Prostate gland (tissue), 2 donors: ENCODE measurements around the gene AKT3. TPM values are rescaled to one million over a fixed set of nuclear protein-coding genes. Genes with fewer than 3 reads are reported as not detected.

ENCODE experiments used
- DNase-seq: peaks from one replicate; pipeline ENCODE4 v3.0.0-alpha.2; 2019; ENCODE audit warnings: low spot score
- H3K27ac ChIP-seq, 2 donors: fragments of 200-600 bp; sonication (generic); 2 replicates each; pipeline ENCODE4 v1.5.1; 2017 to 2019
- H3K27me3 ChIP-seq: fragments of 200-600 bp; sonication (generic); replicated peaks from 2 replicates; pipeline ENCODE4 v1.5.1; 2019; ENCODE audit not compliant: insufficient read depth
- H3K36me3 ChIP-seq, 2 donors: fragments of 200-600 bp; sonication (generic); 1 replicate in 1 of 2; 2 replicates in 1 of 2; pipeline versions ENCODE4 v1.5.1 to v1.8.1; 2017 to 2019
- H3K4me1 ChIP-seq: fragments of 200-600 bp; sonication (generic); replicated peaks from 2 replicates; pipeline ENCODE4 v1.5.1; 2019
- H3K4me3 ChIP-seq, 2 donors: fragments of 200-600 bp; sonication (generic); 2 replicates each; pipeline ENCODE4 v1.5.1; 2017 to 2019
- H3K9me3 ChIP-seq: fragments of 200-600 bp; sonication (generic); 2 replicates; pipeline ENCODE4 v1.5.1; 2017
- CTCF ChIP-seq, 4 experiments: fragments of 200-600 bp in 2 of 4; fragments of 450-650 bp in 2 of 4; sonication (generic) in 2 of 4; IDR thresholded peaks; 1 replicate in 3 of 4; 2 replicates in 1 of 4; pipeline ENCODE4 v1.5.1; 2016 to 2019; ENCODE audit warnings: antibody characterized with exemption in 4 of 4, mild to moderate bottlenecking in 2 of 4, moderate library complexity in 2 of 4
- POLR2A ChIP-seq: fragments of 450-650 bp; IDR thresholded peaks from one replicate; pipeline ENCODE4 v1.6.1; 2016; ENCODE audit warnings: antibody characterized with exemption, mild to moderate bottlenecking
- POLR2AphosphoS5 ChIP-seq: sonication (generic); formaldehyde crosslinking; IDR thresholded peaks from one replicate; pipeline ENCODE4 v1.6.1; 2017; ENCODE audit warnings: antibody characterized with exemption
- WGBS: methylation state at CpG from one replicate; pipeline ENCODE4 v1.1.5; 2018; 5-methylcytosine and 5-hydroxymethylcytosine counted together
- intact Hi-C: fragments of 100-400 bp; cut with DNase I; formaldehyde crosslinking; loops from one replicate; pipeline ENCODE4 v1.14.2; 2022
- total RNA-seq, 2 donors: library from RNA; depleted of rRNA; stranded (reverse); fragments of >200 nt; gene quantifications; one replicate each; pipeline ENCODE4 v1.1.0, GENCODE V29; 2016

AKT3 gene
- total RNA-seq, 2 donors from 2014 or later, result 40.7 to 62.7 TPM

GRCh38 chr1:243723458-243724043 is 126.5 kb downstream of the AKT3 start:
- Histone ChIP-seq H3K4me3 (no peak overlapping the region), H3K36me3 (no peaks in the 10 kb centered on the region), H3K9me3 (no peaks in the 10 kb centered on the region), H3K4me1 (no peaks in the 10 kb centered on the region), H3K27me3 (no peaks in the 10 kb centered on the region), H3K27ac (no peak overlapping the region)
- 89% methylated on average over 3 of the region's 3 CpGs for WGBS
- intact Hi-C loops, result no loop called here
- TF ChIP-seq CTCF (IDR thresholded peaks at IDR 0.05) (no peak), POLR2AphosphoS5 (no peak), POLR2A (no peak)
- DNase-seq, result no peak

- Histone ChIP-seq H3K9me3 (no peaks in the 10 kb centered on the region), H3K36me3 (no peaks in the 10 kb centered on the region), H3K27me3 (no peaks in the 10 kb centered on the region), H3K4me1 (no peaks in the 10 kb centered on the region), H3K4me3 (no peak overlapping the region), H3K27ac (no peak overlapping the region)
- intact Hi-C loops, result no loop called here
- 93% methylated on average over 3 of the region's 3 CpGs for WGBS
- no peak for DNase-seq
- TF ChIP-seq POLR2A (no peak), POLR2AphosphoS5 (no peak), CTCF (IDR thresholded peaks at IDR 0.05) (no peak)
These were observed 127.0 kb downstream of the AKT3 start for GRCh38 chr1:243723050-243723449.

GRCh38 chr1:243719476-243719875 is 130.6 kb downstream of the AKT3 start:
- TF ChIP-seq POLR2A (no peak), CTCF (IDR thresholded peaks at IDR 0.05) (no peak), POLR2AphosphoS5 (no peak)
- H3K27me3 ChIP-seq, result no peaks in the 10 kb centered on the region
- DNase-seq, result no peak
- H3K4me1 ChIP-seq, result no peaks in the 10 kb centered on the region
- H3K4me3 ChIP-seq, result no peak overlapping the region
- H3K9me3 ChIP-seq, result no peaks in the 10 kb centered on the region
- H3K27ac ChIP-seq, result no peak overlapping the region
- 98% methylated on average over 2 of the region's 2 CpGs for WGBS
- intact Hi-C loops, result no loop called here
- no peaks in the 10 kb centered on the region for H3K36me3 ChIP-seq

GRCh38 chr1:243718893-243719292 is 131.2 kb downstream of the AKT3 start:
- Histone ChIP-seq H3K27ac (no peak overlapping the region), H3K36me3 (no peaks in the 10 kb centered on the region), H3K27me3 (no peaks in the 10 kb centered on the region), H3K4me1 (no peaks in the 10 kb centered on the region), H3K4me3 (no peak overlapping the region), H3K9me3 (no peaks in the 10 kb centered on the region)
- intact Hi-C loops, result no loop called here
- DNase-seq, result no peak
- TF ChIP-seq CTCF (IDR thresholded peaks at IDR 0.05), result no peak
- no peak for TF ChIP-seq POLR2A
- no peak for TF ChIP-seq POLR2AphosphoS5
- 98% methylated on average over 1 of the region's 1 CpG for WGBS

GRCh38 chr1:243718022-243718421 is 132.0 kb downstream of the AKT3 start:
- no peaks in the 10 kb centered on the region for H3K4me1 ChIP-seq

More at GRCh38 chr1:243718022-243718421, 132.0 kb downstream of the AKT3 start:
- TF ChIP-seq POLR2AphosphoS5 (no peak), POLR2A (no peak)
- H3K27ac ChIP-seq, result no peak overlapping the region
- H3K27me3 ChIP-seq, result no peaks in the 10 kb centered on the region
- WGBS, result 95% methylated on average over 2 of the region's 2 CpGs
- no peaks in the 10 kb centered on the region for H3K9me3 ChIP-seq
- no peaks in the 10 kb centered on the region for H3K36me3 ChIP-seq
- intact Hi-C loops, result no loop called here
- no peak for DNase-seq
- H3K4me3 ChIP-seq, result no peak overlapping the region
